K562 (cell line): Measurements from ENCODE around the gene IREB2. TPM values are rescaled to one million over a fixed set of nuclear protein-coding genes. Genes with fewer than 3 reads are reported as not detected.
A peak's percentile ranks its signal among the peaks of the same experiment; 100 is the strongest.

Experiments used
- BMI1 ChIP-seq: fragments of 150-350 bp; IDR thresholded peaks from 2 replicates; pipeline ENCODE4 v1.6.1; 2014; ENCODE audit warnings: low read length
- CAMTA2 ChIP-seq: fragments of 250-450 bp; sonication (Bioruptor Pico); conservative IDR thresholded peaks from 2 replicates; pipeline ENCODE4 v1.5.1; 2022
- CBFB ChIP-seq: sonication (generic); formaldehyde crosslinking; IDR thresholded peaks from 2 replicates; pipeline ENCODE4 v1.4.0; 2020; ENCODE audit warnings: mild to moderate bottlenecking, missing genetic modification reagents
- CXXC5 ChIP-seq: fragments of 250-450 bp; sonication (Bioruptor Pico); IDR thresholded peaks from 2 replicates; pipeline ENCODE4 v1.8.0; 2022; ENCODE audit warnings: inconsistent platforms, mild to moderate bottlenecking, moderate library complexity
- HDAC3 ChIP-seq: fragments of 450-650 bp; IDR thresholded peaks from 2 replicates; pipeline ENCODE4 v1.6.1; 2018; ENCODE audit warnings: borderline replicate concordance, mild to moderate bottlenecking, moderate library complexity; ENCODE audit not compliant: partially characterized antibody
- MAFF ChIP-seq: IDR thresholded peaks from 2 replicates; pipeline ENCODE4 v1.6.1; 2012; ENCODE audit warnings: low read length, improper control_type of control experiment
- MCM5 ChIP-seq: fragments of 450-650 bp; IDR thresholded peaks from 2 replicates; pipeline ENCODE4 v1.6.1; 2016; ENCODE audit warnings: low read depth
- MECOM ChIP-seq: fragments of 250-450 bp; sonication (Bioruptor Pico); IDR thresholded peaks from 2 replicates; pipeline ENCODE4 v1.8.0; 2022; ENCODE audit warnings: inconsistent platforms
- POLR2AphosphoS5 ChIP-seq: IDR thresholded peaks from 2 replicates; pipeline ENCODE4 v1.6.1; 2011; ENCODE audit warnings: mild to moderate bottlenecking, low read depth, low read length, moderate library complexity; ENCODE audit not compliant: control insufficient read depth, insufficient read depth
- XRCC3 ChIP-seq: fragments of 450-650 bp; IDR thresholded peaks from 2 replicates; pipeline ENCODE4 v1.6.1; 2017; ENCODE audit warnings: mild to moderate bottlenecking, moderate library complexity
- ZBTB7A ChIP-seq: IDR thresholded peaks from 2 replicates; pipeline ENCODE4 v1.6.1; 2011; ENCODE audit warnings: low read depth, mild to moderate bottlenecking, low read length, moderate library complexity, borderline replicate concordance; ENCODE audit not compliant: control insufficient read depth
- ZNF263 ChIP-seq: sonication (generic); formaldehyde crosslinking; IDR thresholded peaks from 2 replicates; pipeline ENCODE4 v1.8.0; 2022; ENCODE audit warnings: mild to moderate bottlenecking, missing genetic modification reagents, borderline replicate concordance
- ZNF584 ChIP-seq: fragments of 200-800 bp; sonication (Bioruptor generic); IDR thresholded peaks from 2 replicates; pipeline ENCODE4 v1.6.1; 2016; ENCODE audit warnings: low read depth, mild to moderate bottlenecking, missing genetic modification characterization, missing compliant biosample characterization
- ZNF589 ChIP-seq: fragments of 200-800 bp; sonication (Bioruptor generic); IDR thresholded peaks from 2 replicates; pipeline ENCODE4 v1.6.1; 2016; ENCODE audit warnings: low read depth, missing genetic modification characterization, missing compliant biosample characterization
- ZSCAN32 ChIP-seq: fragments of 450-650 bp; formaldehyde crosslinking; IDR thresholded peaks from 2 replicates; pipeline ENCODE4 v1.4.0; 2020; ENCODE audit warnings: mild to moderate bottlenecking, moderate library complexity
- polyA plus RNA-seq, 8 experiments: library from polyadenylated mRNA; depleted of rRNA in 4 of 8; stranded (reverse) in 5 of 8; unstranded in 3 of 8; fragments of >200 nt; fragmentation: Nextera tagmentation in 2 of 8; fragmentation: Illumina TruSeq in 1 of 8; extraction: Ambion mirVana in 2 of 8; extraction: Trizol in 1 of 8; gene quantifications; 2 replicates each; pipeline versions ENCODE4 v1.2.1 to v1.2.3, GENCODE V29; 2011 to 2014; ENCODE audit warnings: inconsistent platforms in 1 of 8, missing spikeins in 1 of 8
- total RNA-seq, 7 experiments: library from RNA; depleted of rRNA in 6 of 7; stranded (reverse); fragments of >200 nt in 6 of 7; fragmentation: Illumina TruSeq in 2 of 7; extraction: Trizol in 2 of 7; gene quantifications; 2 replicates each; pipeline versions ENCODE4 v1.2.1 to v1.2.3, GENCODE V29; 2011 to 2021; ENCODE audit warnings: low replicate concordance in 1 of 7
- TF ChIP-seq, protein P1 (sequence below): sonication (generic); formaldehyde crosslinking; IDR thresholded peaks from 2 replicates; pipeline ENCODE4 v1.8.0; 2022; ENCODE audit warnings: mild to moderate bottlenecking, low read depth, missing genetic modification reagents
- TF ChIP-seq, protein P2 (sequence below), 2 experiments: IDR thresholded peaks; 2 replicates each; pipeline ENCODE4 v1.6.1; 2011; ENCODE audit warnings: borderline replicate concordance in 1 of 2, control low read depth in 1 of 2, low read depth in 1 of 2, low read length in 1 of 2, mild to moderate bottlenecking in 1 of 2, mixed read lengths in 1 of 2, moderate library complexity in 1 of 2; ENCODE audit not compliant: insufficient read depth in 1 of 2, insufficient read length in 1 of 2, poor library complexity in 1 of 2, severe bottlenecking in 1 of 2; ENCODE audit errors: extremely low read depth in 1 of 2
- TF ChIP-seq, protein P3 (sequence below): fragments of 450-650 bp; formaldehyde crosslinking; IDR thresholded peaks from 2 replicates; pipeline ENCODE4 v1.4.0; 2022; ENCODE audit warnings: mild to moderate bottlenecking, moderate library complexity
- TF ChIP-seq, protein P4 (sequence below): sonication (generic); formaldehyde crosslinking; IDR thresholded peaks from 2 replicates; pipeline ENCODE4 v1.8.1; 2023; ENCODE audit warnings: missing genetic modification reagents, mild to moderate bottlenecking, borderline replicate concordance

Gene IREB2
- total and polyA plus RNA-seq, 9 of the 15 experiments (the other 6 are each of a cell fraction or from before 2014, with no cell fraction given): 16.8 to 61.7 (median 34.0) TPM

DNA sequence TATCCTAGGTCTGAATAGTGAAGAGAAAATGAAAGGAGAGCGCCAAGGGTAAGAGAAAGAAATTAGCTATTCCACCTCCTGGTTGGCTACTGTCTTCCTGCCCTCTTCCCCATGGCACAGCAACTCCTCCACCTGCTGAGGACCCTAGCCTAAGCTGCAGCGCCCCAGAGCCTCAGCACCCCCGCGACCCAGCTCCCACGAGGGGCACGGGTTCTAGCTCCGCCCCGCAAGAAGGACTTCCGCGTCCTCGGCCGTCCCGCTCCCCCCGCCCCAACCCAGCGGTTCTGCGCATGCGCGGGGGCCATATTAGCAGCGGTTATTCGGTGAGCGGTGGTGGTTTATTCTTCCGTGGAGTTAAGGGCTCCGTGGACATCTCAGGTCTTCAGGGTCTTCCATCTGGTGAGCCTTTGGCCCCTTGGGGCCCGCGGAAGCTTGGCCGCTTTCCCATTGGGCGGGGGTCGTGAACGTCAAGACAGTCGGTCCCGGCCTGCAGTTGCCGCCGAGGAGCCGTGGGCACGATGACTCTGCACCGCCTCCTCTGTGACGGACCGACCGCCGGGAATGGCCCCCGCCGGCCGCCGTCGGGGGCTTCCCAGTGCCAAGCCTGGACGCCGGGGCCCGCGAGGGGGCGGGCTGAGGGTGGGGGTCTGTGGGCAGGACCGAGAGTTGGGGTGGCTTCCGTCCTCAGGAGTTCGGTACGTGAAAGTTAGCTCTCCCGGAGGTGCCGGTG is 102.3 kb downstream of the IREB2 start, which contains the start of gene PSMA4 (continued):
- TF ChIP-seq ZNF263 (CRISPR knock-in tag) (no peak; the same call in 1 of the 2 replicates), CXXC5 (CRISPR knock-in tag) (peak; percentile 75), MCM5 (no peak), ZNF584 (CRISPR knock-in tag) (no peak), HDAC3 (no peak), ZSCAN32 (CRISPR knock-in tag) (no peak), MECOM (no peak), MAFF (no peak), BMI1 (no peak), XRCC3 (no peak), ZBTB7A (peak; percentile 89), ZNF589 (no peak), CAMTA2 (CRISPR knock-in tag) (0 out of 2 replicates have a peak, but pooled peaks have one; percentile 5), POLR2AphosphoS5 (peak; percentile 93), CBFB (CRISPR knock-in tag) (no peak)
- TF ChIP-seq, protein P1, sequence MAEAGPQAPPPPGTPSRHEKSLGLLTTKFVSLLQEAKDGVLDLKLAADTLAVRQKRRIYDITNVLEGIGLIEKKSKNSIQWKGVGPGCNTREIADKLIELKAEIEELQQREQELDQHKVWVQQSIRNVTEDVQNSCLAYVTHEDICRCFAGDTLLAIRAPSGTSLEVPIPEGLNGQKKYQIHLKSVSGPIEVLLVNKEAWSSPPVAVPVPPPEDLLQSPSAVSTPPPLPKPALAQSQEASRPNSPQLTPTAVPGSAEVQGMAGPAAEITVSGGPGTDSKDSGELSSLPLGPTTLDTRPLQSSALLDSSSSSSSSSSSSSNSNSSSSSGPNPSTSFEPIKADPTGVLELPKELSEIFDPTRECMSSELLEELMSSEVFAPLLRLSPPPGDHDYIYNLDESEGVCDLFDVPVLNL (CRISPR knock-in tag): no peak
- TF ChIP-seq, protein P2, sequence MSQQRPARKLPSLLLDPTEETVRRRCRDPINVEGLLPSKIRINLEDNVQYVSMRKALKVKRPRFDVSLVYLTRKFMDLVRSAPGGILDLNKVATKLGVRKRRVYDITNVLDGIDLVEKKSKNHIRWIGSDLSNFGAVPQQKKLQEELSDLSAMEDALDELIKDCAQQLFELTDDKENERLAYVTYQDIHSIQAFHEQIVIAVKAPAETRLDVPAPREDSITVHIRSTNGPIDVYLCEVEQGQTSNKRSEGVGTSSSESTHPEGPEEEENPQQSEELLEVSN (IDR thresholded peaks at IDR 0.05; ENCODE audit: borderline replicate concordance in 1 of 2, extremely low read depth in 1 of 2, insufficient read depth in 1 of 2, insufficient read length in 1 of 2, low read depth in 1 of 2, low read length in 1 of 2, poor library complexity in 1 of 2, severe bottlenecking in 1 of 2): peak in 1 of 2 experiments; percentile 68
- TF ChIP-seq, protein P3, sequence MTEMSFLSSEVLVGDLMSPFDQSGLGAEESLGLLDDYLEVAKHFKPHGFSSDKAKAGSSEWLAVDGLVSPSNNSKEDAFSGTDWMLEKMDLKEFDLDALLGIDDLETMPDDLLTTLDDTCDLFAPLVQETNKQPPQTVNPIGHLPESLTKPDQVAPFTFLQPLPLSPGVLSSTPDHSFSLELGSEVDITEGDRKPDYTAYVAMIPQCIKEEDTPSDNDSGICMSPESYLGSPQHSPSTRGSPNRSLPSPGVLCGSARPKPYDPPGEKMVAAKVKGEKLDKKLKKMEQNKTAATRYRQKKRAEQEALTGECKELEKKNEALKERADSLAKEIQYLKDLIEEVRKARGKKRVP: 0 out of 2 replicates have a peak, but pooled peaks have one; percentile 3
- TF ChIP-seq, protein P4, sequence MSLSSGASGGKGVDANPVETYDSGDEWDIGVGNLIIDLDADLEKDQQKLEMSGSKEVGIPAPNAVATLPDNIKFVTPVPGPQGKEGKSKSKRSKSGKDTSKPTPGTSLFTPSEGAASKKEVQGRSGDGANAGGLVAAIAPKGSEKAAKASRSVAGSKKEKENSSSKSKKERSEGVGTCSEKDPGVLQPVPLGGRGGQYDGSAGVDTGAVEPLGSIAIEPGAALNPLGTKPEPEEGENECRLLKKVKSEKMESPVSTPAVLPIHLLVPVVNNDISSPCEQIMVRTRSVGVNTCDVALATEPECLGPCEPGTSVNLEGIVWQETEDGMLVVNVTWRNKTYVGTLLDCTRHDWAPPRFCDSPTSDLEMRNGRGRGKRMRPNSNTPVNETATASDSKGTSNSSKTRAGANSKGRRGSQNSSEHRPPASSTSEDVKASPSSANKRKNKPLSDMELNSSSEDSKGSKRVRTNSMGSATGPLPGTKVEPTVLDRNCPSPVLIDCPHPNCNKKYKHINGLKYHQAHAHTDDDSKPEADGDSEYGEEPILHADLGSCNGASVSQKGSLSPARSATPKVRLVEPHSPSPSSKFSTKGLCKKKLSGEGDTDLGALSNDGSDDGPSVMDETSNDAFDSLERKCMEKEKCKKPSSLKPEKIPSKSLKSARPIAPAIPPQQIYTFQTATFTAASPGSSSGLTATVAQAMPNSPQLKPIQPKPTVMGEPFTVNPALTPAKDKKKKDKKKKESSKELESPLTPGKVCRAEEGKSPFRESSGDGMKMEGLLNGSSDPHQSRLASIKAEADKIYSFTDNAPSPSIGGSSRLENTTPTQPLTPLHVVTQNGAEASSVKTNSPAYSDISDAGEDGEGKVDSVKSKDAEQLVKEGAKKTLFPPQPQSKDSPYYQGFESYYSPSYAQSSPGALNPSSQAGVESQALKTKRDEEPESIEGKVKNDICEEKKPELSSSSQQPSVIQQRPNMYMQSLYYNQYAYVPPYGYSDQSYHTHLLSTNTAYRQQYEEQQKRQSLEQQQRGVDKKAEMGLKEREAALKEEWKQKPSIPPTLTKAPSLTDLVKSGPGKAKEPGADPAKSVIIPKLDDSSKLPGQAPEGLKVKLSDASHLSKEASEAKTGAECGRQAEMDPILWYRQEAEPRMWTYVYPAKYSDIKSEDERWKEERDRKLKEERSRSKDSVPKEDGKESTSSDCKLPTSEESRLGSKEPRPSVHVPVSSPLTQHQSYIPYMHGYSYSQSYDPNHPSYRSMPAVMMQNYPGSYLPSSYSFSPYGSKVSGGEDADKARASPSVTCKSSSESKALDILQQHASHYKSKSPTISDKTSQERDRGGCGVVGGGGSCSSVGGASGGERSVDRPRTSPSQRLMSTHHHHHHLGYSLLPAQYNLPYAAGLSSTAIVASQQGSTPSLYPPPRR (CRISPR knock-in tag): 0 out of 2 replicates have a peak, but pooled peaks have one; percentile 53
